Activated CD8-positive, alpha-beta memory T cell treated with anti-CD3 and anti-CD28 coated beads, Interleukin-2, amount 50 U/mL, for 1 hour (primary cell): ENCODE results near the gene CAT.

Source experiments
- DNase-seq: peaks from one replicate; pipeline ENCODE4 v3.0.0-alpha.2; 2020; ENCODE audit errors: extremely low read depth

Gene CAT

DNA sequence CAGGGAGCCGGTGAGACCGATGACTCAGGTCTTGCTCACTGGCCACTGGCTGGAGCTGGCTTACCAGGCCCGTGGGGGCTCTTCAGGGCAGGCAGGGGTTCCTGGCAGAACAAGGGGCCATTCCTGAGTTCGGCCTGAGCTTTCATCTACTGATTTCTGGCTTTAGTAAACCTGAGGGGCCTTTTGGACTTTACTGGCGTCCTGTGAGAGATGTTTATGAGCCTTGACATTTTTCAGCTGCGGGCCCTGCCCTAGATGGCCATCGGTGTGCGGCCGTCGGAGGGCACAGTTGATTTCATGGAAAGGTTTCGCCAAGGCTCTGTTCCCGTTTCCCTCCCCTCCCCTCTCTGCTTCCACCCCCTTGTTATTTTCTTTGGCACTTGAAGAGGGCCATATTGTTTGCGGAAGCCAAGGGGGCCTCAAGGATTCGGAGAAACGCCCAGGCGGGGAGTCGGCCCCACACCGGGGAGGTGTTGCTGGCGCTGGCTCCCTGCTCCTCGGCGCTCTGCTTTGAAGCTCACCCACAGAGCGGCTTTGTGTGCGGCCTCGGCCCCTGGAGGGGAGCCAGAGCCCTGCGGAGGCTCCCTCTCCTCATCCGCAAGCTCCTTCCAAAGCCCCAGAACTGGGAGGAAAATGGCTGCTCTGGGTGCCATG lies 57.1 kb downstream of the CAT start:
- no peak for DNase-seq

GRCh38 chr11:34499719-34500500 lies 61.2 kb downstream of the CAT start:
- DNase-seq: no peak

DNA sequence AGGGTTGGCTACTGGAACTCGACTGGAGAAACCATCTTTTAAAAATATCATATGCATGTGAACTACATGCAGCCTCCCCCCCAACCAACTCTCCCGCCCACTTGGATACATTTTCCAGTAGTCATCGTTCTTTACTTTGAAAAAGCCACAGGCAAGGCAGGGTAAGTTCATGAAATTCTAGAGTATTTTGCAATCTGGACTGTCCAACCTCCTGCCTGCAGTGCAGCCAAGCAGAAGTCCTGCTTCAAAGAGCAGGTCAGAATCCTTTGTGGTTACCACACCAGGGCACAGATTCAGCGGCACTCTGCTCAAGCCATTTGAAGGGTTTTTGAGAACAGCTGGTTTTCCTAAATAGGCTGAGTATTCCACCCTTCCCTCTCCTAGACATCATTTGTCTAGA lies 62.8 kb downstream of the CAT start:
- DNase-seq: no peak

DNA sequence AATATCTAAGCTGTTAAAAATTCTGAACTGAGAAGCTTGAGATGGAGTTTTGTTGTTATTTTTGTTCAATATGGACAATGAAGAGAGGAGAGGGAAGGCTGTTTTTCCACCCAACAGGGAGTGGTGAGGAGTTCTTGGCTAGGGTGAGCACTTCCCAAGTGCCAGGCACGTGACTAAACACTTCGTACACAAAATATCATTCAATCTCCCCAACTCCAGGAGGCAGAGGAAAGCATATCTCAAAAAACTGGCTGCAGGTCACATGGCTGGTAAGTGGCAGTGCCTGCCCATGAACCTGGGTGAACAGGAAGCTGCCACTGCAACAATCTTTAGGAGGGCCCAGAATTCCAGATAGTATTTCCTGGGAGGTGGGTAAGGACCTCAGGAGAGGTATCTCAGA lies 63.2 kb downstream of the CAT start:
- DNase-seq: no peak

- no peak for DNase-seq
Measured at GRCh38 chr11:34502949-34503348, 64.2 kb downstream of the CAT start.

DNA sequence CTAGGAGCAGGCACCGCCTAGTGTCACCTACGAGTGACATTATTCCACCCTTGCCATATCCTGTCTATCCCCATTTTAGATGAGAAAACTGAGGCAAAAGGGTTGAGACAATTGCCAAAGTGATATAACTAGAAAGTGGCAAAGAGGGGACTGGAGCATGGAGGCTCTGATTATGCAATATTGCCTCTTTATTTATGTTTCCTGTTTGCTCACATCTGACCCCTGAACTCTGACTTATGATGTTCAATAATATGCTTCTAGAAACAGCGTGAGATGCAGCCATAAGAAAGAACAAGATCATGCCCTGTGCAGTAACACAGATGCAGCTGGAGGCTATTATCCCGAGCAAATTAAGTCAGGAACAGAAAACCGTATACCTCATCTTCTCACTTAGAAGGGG lies 67.1 kb downstream of the CAT start:
- DNase-seq: no peak

- DNase-seq: no peak
Measured at GRCh38 chr11:34507156-34507555, 68.4 kb downstream of the CAT start.

DNA sequence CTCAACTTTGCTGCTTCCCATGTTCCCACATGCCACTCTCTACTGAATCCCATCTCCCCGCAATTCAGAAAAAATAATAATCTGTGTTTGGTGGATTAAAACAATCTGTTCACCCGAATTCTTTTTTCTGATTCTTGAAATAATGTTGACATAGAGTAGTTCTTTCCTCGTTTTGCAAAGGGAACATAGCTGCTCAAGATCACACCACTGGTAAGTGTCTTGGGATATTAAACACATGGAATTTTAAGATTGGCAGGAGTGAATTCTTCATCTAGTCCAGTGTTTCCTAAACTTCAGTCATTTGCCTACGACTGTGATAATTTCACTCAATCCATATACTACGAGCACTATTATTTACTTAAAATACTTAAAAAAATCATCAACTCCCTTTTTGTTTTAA lies 68.9 kb downstream of the CAT start:
- no peak for DNase-seq

DNA sequence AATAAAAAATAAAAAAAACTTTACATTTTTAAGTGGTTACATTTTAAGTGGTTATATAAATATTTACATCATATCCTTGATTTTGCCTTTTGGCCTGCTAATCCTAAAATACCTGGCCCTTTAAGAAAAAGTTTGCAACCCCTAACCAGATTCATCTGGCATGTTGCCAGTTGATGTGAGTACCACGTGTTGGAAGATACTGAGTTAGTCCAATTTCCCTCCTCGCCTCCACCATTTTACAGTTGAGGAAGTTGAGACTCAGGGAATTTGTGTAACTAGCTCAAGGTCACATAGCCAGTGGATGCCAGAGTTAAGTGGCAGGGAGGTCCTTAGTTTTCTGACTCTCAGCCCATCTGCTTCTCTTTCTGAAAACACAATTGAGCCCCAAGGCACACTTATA lies 69.8 kb downstream of the CAT start:
- no peak for DNase-seq

DNA sequence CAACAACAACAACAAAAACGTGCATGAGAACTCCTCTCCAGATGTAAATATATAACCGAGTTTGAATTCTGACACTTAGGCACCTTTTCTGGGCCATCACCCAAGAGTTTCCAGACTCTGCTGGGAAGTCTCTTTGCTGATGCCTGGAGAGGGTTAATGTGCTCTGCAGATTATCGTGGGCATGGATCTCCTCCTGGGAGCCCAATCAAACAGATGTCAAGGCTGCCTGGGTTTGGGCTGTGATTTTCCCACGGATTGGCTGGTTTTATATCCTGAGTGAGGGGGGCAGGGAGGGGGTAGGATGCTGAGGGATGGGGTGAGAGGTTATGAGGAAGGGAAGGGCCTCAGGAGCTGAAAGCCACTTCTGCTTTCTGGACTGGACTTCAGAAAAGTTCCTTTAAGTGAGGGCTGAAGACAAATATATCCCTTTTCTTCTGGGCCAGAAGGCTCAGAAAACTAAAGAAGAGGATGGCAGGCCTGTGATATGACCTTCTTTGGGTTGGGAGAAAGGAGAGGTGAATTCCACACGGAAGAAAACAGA lies 70.7 kb downstream of the CAT start:
- no peak for DNase-seq

- no peak for DNase-seq
Measured at GRCh38 chr11:34510218-34510617, 71.5 kb downstream of the CAT start.

- DNase-seq: no peak
Measured at GRCh38 chr11:34510673-34511072, 71.9 kb downstream of the CAT start.

DNA sequence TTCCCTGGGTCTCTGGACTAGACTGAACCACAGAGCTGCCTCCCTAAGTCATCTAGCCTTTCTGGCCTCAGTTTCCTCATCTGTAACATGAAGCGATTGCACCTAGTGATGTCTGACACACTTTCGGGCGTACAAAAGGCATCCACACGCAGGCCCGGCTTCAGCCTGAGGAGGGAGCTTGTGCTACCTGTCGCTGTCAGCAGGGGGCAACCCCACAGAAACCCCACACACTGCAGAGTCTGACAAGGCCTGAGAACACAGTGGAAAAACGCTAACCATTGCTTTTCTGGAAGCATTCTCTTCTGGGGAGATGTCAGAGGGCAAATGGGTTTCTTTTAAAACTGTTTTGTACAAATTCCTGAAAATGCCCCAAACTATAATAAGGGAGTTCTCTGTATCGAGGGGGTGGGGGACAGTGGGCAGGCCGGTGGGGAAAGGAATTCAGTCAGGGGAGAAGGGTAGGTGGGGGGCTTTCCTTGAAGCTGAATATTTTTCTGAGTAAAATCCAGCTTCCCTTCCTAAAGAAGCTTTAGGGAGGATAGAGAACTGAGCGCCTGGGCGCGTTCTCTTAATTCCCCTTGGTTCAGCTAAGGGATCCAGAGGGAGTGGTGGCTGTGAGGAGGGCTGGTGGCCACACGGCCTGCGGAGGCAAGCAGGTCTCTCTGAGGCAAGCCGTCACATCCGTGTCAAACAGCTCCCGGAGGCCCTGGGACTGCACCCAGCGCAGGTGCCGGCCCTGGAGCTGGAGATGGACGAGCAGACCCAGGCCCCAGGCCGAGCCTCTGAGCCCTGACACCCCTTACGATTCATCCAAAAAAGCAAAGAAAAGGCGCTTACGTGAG lies 74.3 kb downstream of the CAT start:
- DNase-seq: no peak

GRCh38 chr11:34513682-34514449 lies 75.1 kb downstream of the CAT start, which contains the start of gene ELF5:
Gene ELF5, minus strand, starts transcription at chr11:34513794. Its CDS starts 8,045 bp downstream, at chr11:34505749.
- no peak for DNase-seq

DNA sequence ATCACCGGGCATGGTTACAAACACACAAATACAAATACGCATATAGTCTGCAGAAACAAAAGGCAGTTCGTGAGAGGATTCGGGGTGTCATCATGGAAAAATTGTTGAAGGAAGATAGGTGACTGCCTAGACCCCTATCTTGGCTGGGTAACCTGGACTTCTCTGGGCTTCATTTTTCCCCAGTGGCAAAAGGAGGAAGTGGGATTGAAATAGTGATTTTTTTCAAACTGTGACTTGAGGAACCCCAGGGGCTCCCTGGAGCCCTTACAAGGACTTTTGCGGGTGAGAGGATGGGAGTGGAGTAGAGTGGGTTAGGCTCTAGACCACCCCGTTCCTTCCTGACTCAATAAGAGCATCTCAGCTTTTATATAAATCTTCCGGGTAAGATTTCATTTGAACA lies 75.9 kb downstream of the CAT start:
- no peak for DNase-seq

- no peak for DNase-seq
Measured at GRCh38 chr11:34516247-34517040, 77.7 kb downstream of the CAT start.

DNA sequence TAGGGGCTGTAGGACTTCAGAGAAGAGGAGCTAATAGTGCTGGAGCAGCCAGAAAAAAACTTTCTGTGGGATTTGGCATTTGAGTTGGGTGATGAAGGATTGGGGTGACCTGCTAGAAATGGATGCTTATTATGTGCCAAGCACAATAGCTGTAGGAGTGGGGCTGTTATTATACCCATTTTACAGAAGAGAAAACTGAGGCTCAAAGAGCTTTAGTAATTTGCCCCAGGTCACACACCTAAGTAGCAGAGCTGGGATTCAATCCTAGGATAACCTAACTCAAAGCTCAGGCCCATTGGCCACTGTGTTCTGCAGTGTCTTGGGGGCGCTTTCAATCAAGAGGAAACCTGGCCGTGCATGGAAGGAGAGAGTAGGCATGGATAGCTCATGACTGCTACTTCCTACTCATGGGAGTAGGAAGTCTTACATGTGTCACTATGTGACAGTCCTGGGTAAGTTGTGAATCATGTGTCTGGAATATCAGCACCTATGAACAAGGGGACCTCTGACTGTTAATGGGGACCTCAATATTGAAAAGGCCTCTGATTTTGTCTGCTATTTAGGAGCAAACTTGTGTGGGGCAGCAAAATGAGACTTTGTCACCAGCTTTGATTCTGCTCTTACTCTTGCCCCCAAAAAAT lies 81.0 kb downstream of the CAT start:
- no peak for DNase-seq

GRCh38 chr11:34521265-34521664 lies 82.5 kb downstream of the CAT start:
- DNase-seq: no peak
